COLO829 (cell line): ENCODE results near the gene HPSE2.

Source experiments
- DNase-seq: peaks from one replicate; pipeline ENCODE4 v3.0.0; 2012; ENCODE audit warnings: low spot score

Gene HPSE2

GRCh38 chr10:98675902-98676301, 559.8 kb downstream of the HPSE2 start:
- no peak for DNase-seq

DNA sequence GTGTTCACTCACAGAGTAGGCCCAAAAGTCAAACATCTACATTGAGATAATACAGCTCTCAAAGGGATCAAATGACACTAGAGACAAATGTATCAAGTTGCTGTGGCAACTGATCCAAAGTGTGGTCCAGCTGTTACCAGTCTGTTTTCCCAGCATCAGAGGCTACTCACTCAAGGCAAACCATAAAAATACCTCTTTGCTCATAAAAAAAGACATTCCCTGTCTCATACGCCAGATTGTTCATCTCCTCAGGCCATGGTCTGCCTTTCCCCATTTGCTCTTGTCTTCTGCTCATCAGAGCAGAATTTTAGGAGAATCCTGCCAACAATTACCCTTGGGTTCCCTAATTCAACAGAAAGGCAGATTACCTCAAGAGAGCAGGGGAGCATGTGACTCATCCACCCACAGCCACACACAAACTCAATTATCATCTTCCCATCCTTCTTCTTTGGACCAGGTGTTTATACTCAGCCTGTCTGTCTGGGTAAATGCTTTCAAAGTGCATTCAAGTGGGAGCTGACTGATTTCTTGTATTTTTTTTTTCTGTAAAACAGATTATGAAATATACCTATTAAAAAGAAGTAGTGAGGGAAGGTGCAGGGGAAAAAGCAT, 562.4 kb downstream of the HPSE2 start:
- no peak for DNase-seq

- no peak for DNase-seq
Observed at GRCh38 chr10:98667081-98667480, 568.6 kb downstream of the HPSE2 start.

DNA sequence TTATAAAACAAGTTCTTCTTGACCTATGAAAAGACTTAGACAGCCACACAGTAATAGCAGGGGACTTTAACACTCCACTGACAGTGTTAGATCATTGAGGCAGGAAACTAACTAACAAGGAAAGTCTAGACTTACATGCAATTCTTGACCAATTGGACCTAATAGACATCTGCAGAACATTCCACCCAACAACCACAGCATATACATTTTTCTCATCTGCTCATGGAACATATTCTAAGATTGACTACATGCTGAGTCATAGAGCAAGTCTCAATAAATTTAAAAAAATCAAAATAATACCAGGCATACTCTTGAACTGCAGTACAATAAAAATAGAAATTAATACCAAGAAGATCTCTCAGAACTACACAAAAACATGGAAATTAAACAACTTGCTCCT, 569.4 kb downstream of the HPSE2 start:
- DNase-seq: no peak

DNA sequence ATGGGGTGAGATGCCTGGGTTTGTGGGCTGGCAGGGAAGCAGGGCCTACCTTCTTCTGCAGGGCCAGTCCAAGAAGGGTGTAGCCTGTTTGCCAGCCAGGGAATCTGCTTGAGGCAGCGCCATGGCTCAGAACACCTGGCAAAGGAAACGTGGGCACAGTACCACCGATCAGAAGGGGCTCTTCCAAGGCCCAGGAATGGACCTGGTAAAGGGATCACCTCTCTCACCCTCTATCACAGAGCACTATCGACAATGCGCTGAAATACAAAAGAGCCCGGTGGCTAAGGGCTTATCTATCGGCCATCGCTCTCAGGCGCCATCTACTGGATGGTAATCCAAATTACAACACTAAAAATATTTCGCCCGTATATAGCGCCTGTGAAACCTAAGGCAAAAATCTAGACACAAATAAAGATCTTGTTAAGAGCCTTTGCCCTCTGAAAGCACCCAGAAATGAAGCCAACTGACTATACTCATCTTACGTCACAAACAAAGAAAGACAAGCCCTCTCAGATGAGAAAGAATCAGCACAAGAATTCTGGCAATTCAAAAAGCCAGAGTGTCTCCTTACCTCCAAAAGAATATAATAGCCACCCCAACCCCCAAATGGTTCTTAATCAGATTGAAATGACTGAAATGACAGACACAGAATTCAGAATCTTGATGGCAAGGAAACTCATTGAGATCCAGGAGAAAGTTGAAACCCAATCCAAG, 571.2 kb downstream of the HPSE2 start:
- DNase-seq: peak; percentile 11

DNA sequence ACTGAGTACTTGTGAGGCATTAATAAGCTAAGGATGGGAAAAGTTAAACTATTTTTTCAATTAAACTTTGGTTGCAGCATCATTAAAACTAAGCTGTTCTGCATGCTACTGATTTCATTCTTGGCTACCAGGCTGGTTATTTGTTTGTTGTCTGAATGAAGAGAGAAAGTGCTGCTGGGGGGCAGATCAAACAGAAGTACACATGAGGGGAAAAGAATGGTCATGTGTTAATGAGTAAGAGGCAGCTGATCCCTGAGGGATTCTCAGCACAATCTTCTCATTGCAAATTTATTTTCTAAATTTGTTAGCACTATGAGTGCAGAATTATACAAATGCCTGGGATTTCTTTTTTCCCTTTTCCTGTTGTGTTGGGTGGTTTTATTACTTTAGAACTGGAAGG, 575.7 kb downstream of the HPSE2 start:
- DNase-seq: peak; percentile 56

GRCh38 chr10:98655492-98655891, 580.2 kb downstream of the HPSE2 start:
- no peak for DNase-seq

DNA sequence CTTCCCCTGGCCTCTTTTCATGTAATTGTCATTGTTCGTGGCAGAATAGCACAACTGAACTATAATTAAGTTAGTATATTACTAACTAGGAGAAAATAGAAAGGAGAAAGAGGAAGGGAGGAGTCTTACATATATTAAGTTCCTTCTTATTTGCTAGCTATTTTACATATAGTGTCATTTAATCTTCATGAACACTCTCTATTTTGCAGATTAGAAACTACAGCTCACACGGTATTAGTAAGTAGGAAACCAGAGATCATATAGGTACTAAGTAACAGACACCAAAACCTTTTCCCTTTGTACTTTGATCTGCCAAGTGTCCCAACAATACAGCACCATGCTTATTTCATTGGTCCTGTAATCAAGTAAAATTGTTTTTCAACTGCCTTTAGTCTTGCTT, 586.5 kb downstream of the HPSE2 start:
- DNase-seq: no peak

- no peak for DNase-seq
Observed at GRCh38 chr10:98646998-98647917, 588.4 kb downstream of the HPSE2 start.

- no peak for DNase-seq
Observed at GRCh38 chr10:98644466-98644865, 591.2 kb downstream of the HPSE2 start.

GRCh38 chr10:98642281-98642680, 593.4 kb downstream of the HPSE2 start:
- no peak for DNase-seq

DNA sequence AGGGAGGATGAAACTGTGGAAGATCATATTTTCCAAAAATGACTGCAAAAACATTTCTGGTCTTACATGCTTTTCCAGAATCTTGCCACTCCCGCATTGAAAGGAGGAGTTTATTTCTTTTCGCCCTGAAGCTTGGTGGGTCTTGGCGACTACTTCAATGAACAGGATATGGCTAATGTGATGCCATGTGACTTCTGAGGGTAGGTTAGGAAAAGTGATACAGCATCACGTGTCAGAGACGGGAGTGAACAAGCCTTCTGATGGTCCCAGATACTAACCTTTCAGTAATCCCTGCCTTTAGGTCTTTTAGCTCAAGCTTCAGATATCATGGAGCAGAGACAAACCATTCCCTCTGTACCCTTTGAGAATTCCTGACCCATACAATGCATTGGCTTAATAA, 596.7 kb downstream of the HPSE2 start:
- DNase-seq: peak; percentile 83

GRCh38 chr10:98636921-98637329, 598.7 kb downstream of the HPSE2 start:
- DNase-seq: no peak

DNA sequence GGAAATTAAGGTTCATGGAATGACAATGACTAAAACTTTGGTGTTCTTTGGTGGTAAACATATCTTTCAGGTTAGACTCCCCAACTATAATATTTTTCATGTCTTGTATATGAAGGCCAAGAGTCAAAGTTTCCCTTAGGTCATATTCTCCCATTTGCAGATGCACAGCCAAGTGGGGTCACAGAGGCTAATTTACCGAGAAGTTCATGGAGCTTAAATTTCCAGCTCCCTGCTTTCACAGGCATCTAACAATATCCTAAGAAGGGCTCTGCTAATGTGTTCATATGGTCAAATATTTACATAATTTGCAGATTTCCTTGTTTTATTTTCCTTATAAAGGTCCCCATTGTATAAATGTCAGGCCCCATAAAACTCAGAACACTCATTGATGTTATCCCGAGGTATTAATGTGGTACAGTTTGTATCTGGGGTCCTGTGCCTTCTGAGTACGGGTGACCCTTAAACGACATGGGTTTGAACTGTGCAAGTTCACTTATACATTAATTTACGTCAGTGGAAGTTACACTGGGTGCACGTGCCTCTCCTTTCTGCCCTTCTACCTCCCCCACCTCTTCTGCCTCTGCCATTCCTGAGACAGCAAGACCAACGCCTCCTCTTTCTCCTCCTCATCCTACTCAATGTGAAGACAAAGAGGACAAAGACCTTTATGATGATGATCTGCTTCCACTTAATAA, 603.0 kb downstream of the HPSE2 start:
- DNase-seq: no peak

DNA sequence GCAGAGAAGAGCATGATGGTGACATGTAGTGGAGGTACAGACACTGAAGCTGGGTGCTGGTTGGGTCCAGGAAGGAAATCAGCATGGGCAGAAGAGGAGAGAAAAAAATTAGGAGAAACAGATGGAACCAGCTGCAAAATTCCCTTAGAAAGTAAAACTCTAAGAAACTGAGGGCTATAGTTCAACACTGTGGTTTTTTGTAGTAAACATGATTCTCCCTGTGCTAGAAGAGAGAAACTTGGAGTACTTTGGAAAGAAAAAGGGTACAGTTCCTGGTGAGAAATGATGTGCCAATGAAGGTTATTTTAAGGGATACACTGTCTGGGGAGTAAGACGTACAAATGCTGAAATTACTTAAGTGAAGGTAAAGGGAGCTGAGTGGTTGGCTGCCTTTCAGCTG, 607.4 kb downstream of the HPSE2 start:
- DNase-seq: no peak

- DNase-seq: no peak
Observed at GRCh38 chr10:98627711-98628110, 607.9 kb downstream of the HPSE2 start.

- no peak for DNase-seq
Observed at GRCh38 chr10:98624963-98625362, 610.7 kb downstream of the HPSE2 start.

GRCh38 chr10:98623176-98623575, 612.5 kb downstream of the HPSE2 start:
- DNase-seq: no peak

DNA sequence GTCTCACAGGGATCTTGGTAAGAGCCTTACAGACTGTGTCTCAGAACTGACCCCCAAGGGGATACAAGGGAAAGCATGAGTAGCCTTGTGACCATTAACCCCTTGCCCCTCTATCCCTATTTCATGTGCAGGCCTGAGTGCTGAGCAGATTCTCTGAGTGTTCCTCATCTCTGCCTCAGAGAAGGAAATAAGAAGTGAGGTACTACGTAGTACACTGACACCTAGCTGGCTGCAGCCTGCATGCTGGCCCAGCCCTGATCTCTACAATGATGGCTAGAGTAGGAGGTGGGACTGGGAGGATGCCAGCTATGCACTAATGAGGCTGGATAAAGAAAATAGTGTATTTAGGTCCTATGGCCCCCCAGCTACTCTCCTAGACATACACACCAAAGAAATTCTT, 614.0 kb downstream of the HPSE2 start:
- no peak for DNase-seq

DNA sequence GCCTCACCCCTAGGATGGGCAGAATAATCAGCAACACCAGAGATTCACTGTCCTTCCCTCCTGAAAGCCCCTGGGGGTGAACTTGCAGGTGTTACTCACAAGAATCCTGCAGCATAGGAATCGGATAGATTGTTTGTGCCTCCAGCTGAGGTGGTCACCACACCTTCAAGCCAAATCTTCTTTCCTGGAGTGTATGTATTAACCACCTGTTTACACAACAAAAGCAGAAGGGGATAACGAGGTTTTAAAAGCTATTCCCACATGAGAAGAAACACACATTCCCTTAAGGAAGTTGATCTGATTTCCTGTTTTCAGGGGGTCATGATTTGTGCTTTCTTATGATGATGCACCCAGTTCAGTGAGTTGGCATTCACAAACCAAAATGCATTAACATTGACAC, 615.1 kb downstream of the HPSE2 start:
- no peak for DNase-seq

DNA sequence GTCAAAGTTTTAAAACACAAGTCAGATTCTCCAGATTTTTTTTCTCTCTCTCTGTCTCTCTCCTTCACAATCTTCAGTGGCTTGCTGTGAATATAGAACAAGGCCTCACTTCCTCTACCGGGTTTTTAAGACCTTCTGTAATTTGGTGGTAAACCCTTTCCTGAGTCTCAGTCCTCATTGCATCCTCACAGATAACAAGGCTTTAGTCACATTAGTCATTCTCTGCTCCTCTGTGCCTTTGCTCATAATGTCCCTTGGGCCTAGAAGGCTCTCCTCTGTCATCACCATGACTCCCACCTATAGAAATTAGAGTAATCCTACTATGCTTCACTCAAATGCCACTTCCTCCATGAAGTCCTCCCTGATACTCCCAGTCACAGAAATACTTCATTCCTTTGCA, 616.2 kb downstream of the HPSE2 start:
- DNase-seq: no peak

- DNase-seq: no peak
Observed at GRCh38 chr10:98617906-98618520, 617.6 kb downstream of the HPSE2 start.
